IPS DF 19.7 (cell line): ENCODE data around the gene HACE1.

ENCODE experiments used
- DNase-seq: peaks from one replicate; pipeline ENCODE4 v3.0.0-alpha.2; 2013; ENCODE audit warnings: low read depth, low spot score

Gene HACE1

GRCh38 chr6:104689551-104690205 lies 170.0 kb downstream of the HACE1 start:
- no peak for DNase-seq

- no peak for DNase-seq
Observed at GRCh38 chr6:104688283-104688969, 171.3 kb downstream of the HACE1 start.

- DNase-seq: no peak
Observed at GRCh38 chr6:104686550-104687175, 173.1 kb downstream of the HACE1 start.

- no peak for DNase-seq
Observed at GRCh38 chr6:104685871-104686549, 173.7 kb downstream of the HACE1 start.

- DNase-seq: no peak
Observed at GRCh38 chr6:104684911-104685415, 174.8 kb downstream of the HACE1 start.

- DNase-seq: no peak
Observed at GRCh38 chr6:104683809-104684208, 175.9 kb downstream of the HACE1 start.

GRCh38 chr6:104682722-104683643 lies 176.7 kb downstream of the HACE1 start:
- peak; percentile 42 for DNase-seq

- DNase-seq: no peak
Observed at GRCh38 chr6:104680539-104680938, 179.2 kb downstream of the HACE1 start.

GRCh38 chr6:104679971-104680370 lies 179.7 kb downstream of the HACE1 start:
- no peak for DNase-seq
